H9 (cell line): Measurements from ENCODE around the gene SCLY. TPM values are rescaled to one million over a fixed set of nuclear protein-coding genes. Genes with fewer than 3 reads are reported as not detected.

Source experiments
- DNase-seq: peaks from one replicate; pipeline ENCODE4 v3.0.0-alpha.2; 2017
- H2AFZ ChIP-seq: one replicate; pipeline ENCODE4 v1.6.1; 2013; ENCODE audit warnings: mild to moderate bottlenecking, low read length, control low read depth, moderate library complexity
- H2AK5ac ChIP-seq: 2 replicates; pipeline ENCODE4 v1.6.1; 2013; ENCODE audit warnings: low read length, control low read depth, mixed read lengths; ENCODE audit not compliant: insufficient read length
- H2BK120ac ChIP-seq: one replicate; pipeline ENCODE4 v1.6.1; 2013; ENCODE audit warnings: low read depth, mild to moderate bottlenecking, low read length, control low read depth, inconsistent platforms; ENCODE audit not compliant: poor library complexity, severe bottlenecking
- H2BK12ac ChIP-seq: 2 replicates; pipeline ENCODE4 v1.6.1; 2013; ENCODE audit warnings: low read length, control low read depth, mixed read lengths, low read depth; ENCODE audit not compliant: insufficient read length
- H2BK15ac ChIP-seq: 2 replicates; pipeline ENCODE4 v1.6.1; 2013; ENCODE audit warnings: low read depth, low read length, control low read depth
- H2BK20ac ChIP-seq: one replicate; pipeline ENCODE4 v1.6.1; 2013; ENCODE audit warnings: low read depth, mild to moderate bottlenecking, low read length, control low read depth, inconsistent platforms; ENCODE audit not compliant: poor library complexity, severe bottlenecking
- H2BK5ac ChIP-seq: 2 replicates; pipeline ENCODE4 v1.6.1; 2013; ENCODE audit warnings: low read length, control low read depth, mixed read lengths; ENCODE audit not compliant: insufficient read length
- H3K14ac ChIP-seq: 2 replicates; pipeline ENCODE4 v1.6.1; 2013; ENCODE audit warnings: low read length, control low read depth; ENCODE audit not compliant: insufficient read depth
- H3K18ac ChIP-seq: 2 replicates; pipeline ENCODE4 v1.6.1; 2013; ENCODE audit warnings: low read depth, mild to moderate bottlenecking, mixed read lengths, low read length, control low read depth; ENCODE audit not compliant: insufficient read length
- H3K23ac ChIP-seq: 2 replicates; pipeline ENCODE4 v1.6.1; 2013; ENCODE audit warnings: low read length, control low read depth, mixed read lengths, low read depth; ENCODE audit not compliant: insufficient read length
- H3K23me2 ChIP-seq: 2 replicates; pipeline ENCODE4 v1.6.1; 2013; ENCODE audit warnings: low read depth, mild to moderate bottlenecking, mixed read lengths, low read length, control low read depth; ENCODE audit not compliant: insufficient read length, poor library complexity, severe bottlenecking
- H3K27ac ChIP-seq: 2 replicates; pipeline ENCODE4 v1.5.1; 2013; ENCODE audit warnings: low read length, control low read depth, mixed read lengths, low read depth; ENCODE audit not compliant: insufficient read length
- H3K27me3 ChIP-seq: 2 replicates; pipeline ENCODE4 v1.6.1; 2013; ENCODE audit warnings: low read length, control low read depth, inconsistent platforms; ENCODE audit not compliant: insufficient read depth
- H3K4ac ChIP-seq: 2 replicates; pipeline ENCODE4 v1.6.1; 2013; ENCODE audit warnings: low read depth, mild to moderate bottlenecking, control low read depth, inconsistent platforms, low read length, moderate library complexity
- H3K4me1 ChIP-seq: 2 replicates; pipeline ENCODE4 v1.6.1; 2013; ENCODE audit warnings: low read length, control low read depth, inconsistent platforms; ENCODE audit not compliant: insufficient read depth
- H3K4me2 ChIP-seq: 2 replicates; pipeline ENCODE4 v1.6.1; 2013; ENCODE audit warnings: low read length, control low read depth, mixed read lengths; ENCODE audit not compliant: insufficient read length, insufficient read depth
- H3K56ac ChIP-seq: 2 replicates; pipeline ENCODE4 v1.6.1; 2013; ENCODE audit warnings: low read depth, mild to moderate bottlenecking, mixed read lengths, low read length, control low read depth; ENCODE audit not compliant: insufficient read length
- H3K79me1 ChIP-seq: 2 replicates; pipeline ENCODE4 v1.6.1; 2013; ENCODE audit warnings: low read depth, mild to moderate bottlenecking, moderate library complexity, low read length, control low read depth, inconsistent platforms; ENCODE audit not compliant: insufficient read depth, poor library complexity, severe bottlenecking
- H3K79me2 ChIP-seq: 2 replicates; pipeline ENCODE4 v1.6.1; 2013; ENCODE audit warnings: low read length, control low read depth, inconsistent platforms; ENCODE audit not compliant: insufficient read depth
- H3K9ac ChIP-seq: 2 replicates; pipeline ENCODE4 v1.6.1; 2013; ENCODE audit warnings: low read length, control low read depth, mixed read lengths; ENCODE audit not compliant: insufficient read length; ENCODE audit errors: extremely low read depth
- H3K9me3 ChIP-seq: one replicate; pipeline ENCODE4 v1.6.1; 2013; ENCODE audit warnings: low read depth, low read length, inconsistent platforms; ENCODE audit not compliant: control insufficient read depth
- H3T11ph ChIP-seq: one replicate; pipeline ENCODE4 v1.6.1; 2013; ENCODE audit warnings: mild to moderate bottlenecking, low read length, control low read depth, inconsistent platforms
- H4K20me1 ChIP-seq: one replicate; pipeline ENCODE4 v1.6.1; 2013; ENCODE audit not compliant: control insufficient read depth, insufficient read length, insufficient read depth
- H4K5ac ChIP-seq: 2 replicates; pipeline ENCODE4 v1.6.1; 2013; ENCODE audit warnings: low read depth, mild to moderate bottlenecking, mixed read lengths, low read length, control low read depth; ENCODE audit not compliant: insufficient read length
- H4K8ac ChIP-seq: replicated peaks from 2 replicates; pipeline ENCODE4 v1.6.1; 2013; ENCODE audit warnings: low read length, control low read depth, mixed read lengths, low read depth; ENCODE audit not compliant: insufficient read length
- H4K91ac ChIP-seq: 2 replicates; pipeline ENCODE4 v1.6.1; 2013; ENCODE audit warnings: low read depth, mild to moderate bottlenecking, moderate library complexity, mixed read lengths, low read length, control low read depth; ENCODE audit not compliant: insufficient read length
- H3K27ac Mint-ChIP-seq, 3 experiments: 2 replicates in 2 of 3; 3 replicates in 1 of 3; pipeline ENCODE4 v1.8.0; 2020 to 2021; ENCODE audit warnings: mixed read lengths in 3 of 3, mild to moderate bottlenecking in 1 of 3, moderate library complexity in 1 of 3
- H3K27me3 Mint-ChIP-seq: 2 replicates; pipeline ENCODE4 v1.8.0; 2021; ENCODE audit warnings: low read depth, mild to moderate bottlenecking, moderate library complexity, mixed read lengths
- H3K36me3 Mint-ChIP-seq, 3 experiments: 2 replicates in 2 of 3; 3 replicates in 1 of 3; pipeline ENCODE4 v1.8.0; 2020 to 2021; ENCODE audit warnings: low read depth in 3 of 3, mixed read lengths in 3 of 3; ENCODE audit not compliant: insufficient read depth in 1 of 3
- H3K4me1 Mint-ChIP-seq, 2 experiments: 2 replicates each; pipeline ENCODE4 v1.8.0; 2020; ENCODE audit warnings: mixed read lengths in 2 of 2
- H3K4me3 Mint-ChIP-seq, 2 experiments: 2 replicates in 1 of 2; 3 replicates in 1 of 2; pipeline ENCODE4 v1.8.0; 2020 to 2021; ENCODE audit warnings: mild to moderate bottlenecking in 2 of 2, mixed read lengths in 2 of 2, moderate library complexity in 1 of 2
- H3K9me3 Mint-ChIP-seq, 2 experiments: 2 replicates in 1 of 2; 3 replicates in 1 of 2; pipeline ENCODE4 v1.8.0; 2020; ENCODE audit warnings: mild to moderate bottlenecking in 2 of 2, mixed read lengths in 2 of 2, moderate library complexity in 1 of 2
- WGBS: extraction: QIAGEN DNeasy Blood & Tissue Kit; methylation state at CpG from one replicate; pipeline ENCODE4 v1.1.7; 2013; ENCODE audit warnings: missing lambda C conversion rate, low lambda C conversion rate, mixed read lengths; ENCODE audit not compliant: insufficient read length; ENCODE audit errors: extremely low coverage; 5-methylcytosine and 5-hydroxymethylcytosine counted together
- total RNA-seq: library from RNA; stranded (reverse); gene quantifications from 2 replicates; pipeline ENCODE4 v1.2.1, GENCODE V29; 2021
- TF ChIP-seq, protein P1 (sequence below): fragments of 200-600 bp; sonication (generic); conservative IDR thresholded peaks from 3 replicates; pipeline ENCODE4 v1.8.0; 2021; ENCODE audit warnings: antibody characterized with exemption, mild to moderate bottlenecking

The SCLY gene
- total RNA-seq, 1 experiment from 2014 or later, result 55.3 TPM

- no peaks in the 10 kb centered on the region for H3K4me1 ChIP-seq
- no peak overlapping the region for H3K9ac ChIP-seq
- H3K9me3 Mint-ChIP-seq, result no peaks in the 10 kb centered on the region
- H2BK12ac ChIP-seq, result no peak overlapping the region
- no peak overlapping the region for H4K91ac ChIP-seq
- H2BK5ac ChIP-seq, result no peak overlapping the region
- TF ChIP-seq, protein P1, sequence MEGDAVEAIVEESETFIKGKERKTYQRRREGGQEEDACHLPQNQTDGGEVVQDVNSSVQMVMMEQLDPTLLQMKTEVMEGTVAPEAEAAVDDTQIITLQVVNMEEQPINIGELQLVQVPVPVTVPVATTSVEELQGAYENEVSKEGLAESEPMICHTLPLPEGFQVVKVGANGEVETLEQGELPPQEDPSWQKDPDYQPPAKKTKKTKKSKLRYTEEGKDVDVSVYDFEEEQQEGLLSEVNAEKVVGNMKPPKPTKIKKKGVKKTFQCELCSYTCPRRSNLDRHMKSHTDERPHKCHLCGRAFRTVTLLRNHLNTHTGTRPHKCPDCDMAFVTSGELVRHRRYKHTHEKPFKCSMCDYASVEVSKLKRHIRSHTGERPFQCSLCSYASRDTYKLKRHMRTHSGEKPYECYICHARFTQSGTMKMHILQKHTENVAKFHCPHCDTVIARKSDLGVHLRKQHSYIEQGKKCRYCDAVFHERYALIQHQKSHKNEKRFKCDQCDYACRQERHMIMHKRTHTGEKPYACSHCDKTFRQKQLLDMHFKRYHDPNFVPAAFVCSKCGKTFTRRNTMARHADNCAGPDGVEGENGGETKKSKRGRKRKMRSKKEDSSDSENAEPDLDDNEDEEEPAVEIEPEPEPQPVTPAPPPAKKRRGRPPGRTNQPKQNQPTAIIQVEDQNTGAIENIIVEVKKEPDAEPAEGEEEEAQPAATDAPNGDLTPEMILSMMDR, result no peak
- no peaks in the 10 kb centered on the region for H3K27me3 ChIP-seq
- no peak overlapping the region; the same call in 1 of the 2 replicates for H3K14ac ChIP-seq
- H3K56ac ChIP-seq, result no peak overlapping the region
- no peak overlapping the region for H2BK120ac ChIP-seq
- no peak overlapping the region for H3K4me3 Mint-ChIP-seq
- WGBS, result no CpG with 5 or more reads among the region's 30 CpGs
- no peak overlapping the region for H2BK20ac ChIP-seq
- no peak overlapping the region for H2BK15ac ChIP-seq
- H2AK5ac ChIP-seq, result no peak overlapping the region
- H3K4ac ChIP-seq, result no peak overlapping the region
- no peak overlapping the region for H3K23ac ChIP-seq
- H3K27ac ChIP-seq, result no peak overlapping the region
- H3K4me1 Mint-ChIP-seq, result peaks cover 13 to 22% of the 10 kb centered on the region in 2 experiments
- peak; percentile 46 for DNase-seq
- no peak overlapping the region for H3K4me2 ChIP-seq
- H4K20me1 ChIP-seq, result no peaks in the 10 kb centered on the region
- no peaks in the 10 kb centered on the region for H3K79me2 ChIP-seq
- H3K18ac ChIP-seq, result no peak overlapping the region
- H4K5ac ChIP-seq, result no peak overlapping the region
- H2AFZ ChIP-seq, result no peak overlapping the region
- H3K27ac Mint-ChIP-seq, result 0 out of 7 replicates have a peak overlapping the region, but pooled peaks of 1 of the 3 experiments have one; percentile 51
- no peaks in the 10 kb centered on the region for H3K9me3 ChIP-seq
- peaks cover 0 to 4% (median 0%) of the 10 kb centered on the region in 3 experiments; a peak in 3 of 7 replicates for H3K36me3 Mint-ChIP-seq
- H3K27me3 Mint-ChIP-seq, result no peaks in the 10 kb centered on the region; the same call in none of the 2 replicates
- H3K23me2 ChIP-seq, result no peaks in the 10 kb centered on the region
- H3K79me1 ChIP-seq, result no peaks in the 10 kb centered on the region
- H4K8ac ChIP-seq, result no peak overlapping the region
- H3T11ph ChIP-seq, result no peak overlapping the region
Observed at GRCh38 chr2:238101891-238102841, 41.4 kb downstream of the SCLY start.
